ENCODE results near the gene GPR161. TPM values are rescaled to one million over a fixed set of nuclear protein-coding genes. Genes with fewer than 3 reads are reported as not detected.

The GPR161 gene
- total RNA-seq, 2 experiments from 2014 or later: 0.15 TPM; not detected in 1

GRCh38 chr1:168085401-168085872 is 51.3 kb downstream of the GPR161 start:
- BruUV-seq (replicated peaks): no TSS peak
- CTCF ChIA-PET (ENCODE audit: unreplicated experiment): interaction anchor here (1.3 kb wide), 1 partner anchor 17 kb away, joined by 3 read pairs; no protein-coding TSS in a partner anchor
- H3K4me2 ChIP-seq (ENCODE audit: low read length): no peak overlapping the region
- H2AFZ ChIP-seq (ENCODE audit: low read length): no peak overlapping the region
- POLR2A ChIA-PET: no interaction called here
- TF ChIP-seq EZH2phosphoT487 (IDR thresholded peaks at IDR 0.05; ENCODE audit: borderline replicate concordance, low read depth, low read length): no peak
- TF ChIP-seq CTCF (conservative IDR thresholded peaks at IDR 0.05; ENCODE audit: low read length): no peak
- H3K9me2 ChIP-seq (ENCODE audit: insufficient read depth, low read length): no peaks in the 10 kb centered on the region
- H4K20me1 ChIP-seq (ENCODE audit: insufficient read depth, low read length): no peaks in the 10 kb centered on the region; the same call in 1 of the 2 replicates
- H3K79me2 ChIP-seq (ENCODE audit: insufficient read depth, low read depth, low read length): no peaks in the 10 kb centered on the region
- no peaks in the 10 kb centered on the region for H3K9me3 ChIP-seq (ENCODE audit: low read length)
- H3K4me3 ChIP-seq (ENCODE audit: low read depth, low read length, poor library complexity, severe bottlenecking): no peak overlapping the region
- no peaks in the 10 kb centered on the region for H3K36me3 ChIP-seq (ENCODE audit: insufficient read depth, low read length)
- intact Hi-C loops (cut with micrococcal nuclease; ENCODE audit: unreplicated experiment): loop anchor here (10.0 kb wide), 1 partner anchor 281 kb away; no protein-coding TSS in a partner anchor
- DNase-seq (ENCODE audit: low spot score): no peak
- no peaks in the 10 kb centered on the region for H3K4me1 ChIP-seq (ENCODE audit: insufficient read depth, low read length, poor library complexity, severe bottlenecking)
- no peak overlapping the region for H3K27ac ChIP-seq (ENCODE audit: low read depth, low read length, poor library complexity, severe bottlenecking)

- Histone ChIP-seq H3K27ac (ENCODE audit: low read depth, low read length, poor library complexity, severe bottlenecking) (no peak overlapping the region), H2AFZ (ENCODE audit: low read length) (no peak overlapping the region), H3K4me3 (ENCODE audit: low read depth, low read length, poor library complexity, severe bottlenecking) (no peak overlapping the region), H3K4me2 (ENCODE audit: low read length) (no peak overlapping the region), H3K9me3 (ENCODE audit: low read length) (no peaks in the 10 kb centered on the region), H3K4me1 (ENCODE audit: insufficient read depth, low read length, poor library complexity, severe bottlenecking) (no peaks in the 10 kb centered on the region), H3K79me2 (ENCODE audit: insufficient read depth, low read depth, low read length) (no peaks in the 10 kb centered on the region), H3K9me2 (ENCODE audit: insufficient read depth, low read length) (no peaks in the 10 kb centered on the region), H3K36me3 (ENCODE audit: insufficient read depth, low read length) (no peaks in the 10 kb centered on the region), H4K20me1 (ENCODE audit: insufficient read depth, low read length) (no peaks in the 10 kb centered on the region)
- peak; percentile 43 for DNase-seq (ENCODE audit: low spot score)
- no TSS peak for BruUV-seq (replicated peaks)
- intact Hi-C loops (cut with micrococcal nuclease; ENCODE audit: unreplicated experiment): loop anchor here (5.0 to 10.0 kb wide), 3 partner anchors 182 to 367 kb away; no protein-coding TSS in a partner anchor
- CTCF ChIA-PET (ENCODE audit: unreplicated experiment): no interaction called here
- no peak for TF ChIP-seq EZH2phosphoT487 (IDR thresholded peaks at IDR 0.05; ENCODE audit: borderline replicate concordance, low read depth, low read length)
- peak; percentile 92 for TF ChIP-seq CTCF (conservative IDR thresholded peaks at IDR 0.05; ENCODE audit: low read length)
- POLR2A ChIA-PET: no interaction called here
These were observed 52.1 kb downstream of the GPR161 start for GRCh38 chr1:168084396-168085231.
